GM23248 (cell line): ENCODE results near the gene SHROOM4.

Experiments
- EZH2 ChIP-seq: fragments of 200-600 bp; sonication (generic); IDR thresholded peaks from 2 replicates; pipeline ENCODE4 v1.6.1; 2018; ENCODE audit warnings: antibody characterized with exemption, mild to moderate bottlenecking; ENCODE audit not compliant: insufficient read depth, poor library complexity, severe bottlenecking
- EZH2phosphoT487 ChIP-seq: fragments of 200-600 bp; sonication (generic); IDR thresholded peaks from 2 replicates; pipeline ENCODE4 v1.6.1; 2018; ENCODE audit warnings: antibody characterized with exemption, moderate library complexity, mild to moderate bottlenecking, low read depth; ENCODE audit not compliant: insufficient read depth

DNA sequence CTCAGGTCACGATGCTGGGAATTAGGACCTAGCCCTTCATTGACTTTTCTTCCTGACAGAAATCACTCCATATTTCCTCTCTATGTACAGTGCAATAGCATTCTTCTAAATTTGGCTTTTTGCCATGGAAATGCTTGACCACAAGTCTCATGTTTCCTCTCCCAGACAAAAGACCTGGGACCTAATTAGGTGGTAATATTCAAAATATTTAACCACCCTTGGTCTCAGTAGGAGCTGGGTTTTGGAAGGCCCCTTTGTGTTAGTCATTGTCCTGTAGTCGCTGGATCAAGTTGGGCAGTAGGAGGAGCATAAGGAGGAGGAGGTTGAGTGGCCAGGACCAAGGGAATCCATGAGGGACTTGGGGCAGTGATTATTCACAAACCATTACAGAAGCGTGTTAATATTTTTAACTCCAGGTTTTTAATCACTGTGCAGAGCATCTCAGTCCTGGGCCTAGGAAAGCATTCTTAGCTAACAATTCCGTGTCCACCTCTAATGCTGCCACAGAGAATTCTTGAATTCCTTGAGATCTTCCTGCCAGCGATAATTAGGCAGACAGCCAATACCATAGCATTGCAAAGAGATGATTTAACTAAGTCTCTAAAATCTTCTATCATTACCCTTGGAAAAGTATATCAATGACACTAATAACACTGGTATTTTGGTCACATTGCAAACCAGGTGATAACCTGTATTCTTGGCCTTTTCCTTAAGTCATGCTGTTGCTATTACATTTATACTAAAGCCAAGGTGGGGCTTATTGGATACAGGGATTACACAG, 25.0 kb upstream of the SHROOM4 start:
- no peak for TF ChIP-seq EZH2
- TF ChIP-seq EZH2phosphoT487, result no peak
